K562 treated with DMSO at 1 percent for 12 hours (cell line): ENCODE measurements around the gene MAP1LC3B2. TPM values are rescaled to one million over a fixed set of nuclear protein-coding genes. Genes with fewer than 3 reads are reported as not detected.

Source experiments
- total RNA-seq: library from RNA; unstranded; fragments of 300-600 nt; gene quantifications from 2 replicates; pipeline ENCODE4 v1.2.3, GENCODE V29; 2022; ENCODE audit not compliant: insufficient read depth

MAP1LC3B2 gene
- total RNA-seq, result 2.3 TPM in 1 of 2 replicates, not detected in the other

GRCh38 chr12:116559162-116559935 lies at the start of gene MAP1LC3B2:
Gene MAP1LC3B2, plus strand, starts transcription at chr12:116559381. Its CDS starts 16,562 bp downstream, at chr12:116575943.

Other genes starting within 250 kb of the MAP1LC3B2 start
- 7.9 and 27.1 TPM in 2 replicates for gene SPRING1, start 178.7 kb downstream of the MAP1LC3B2 start, total RNA-seq
- gene RNFT2, start 178.9 kb downstream of the MAP1LC3B2 start, total RNA-seq, result 8.0 and 9.0 TPM in 2 replicates